HG03342 (cell line): ENCODE results near the gene PMPCA.

ENCODE experiments used
- ATAC-seq: cut with Tn5 transposase; IDR thresholded peaks from one replicate; pipeline ENCODE4 v1.9.1; 2021; ENCODE audit warnings: mild to moderate bottlenecking, moderate library complexity; ENCODE audit not compliant: unreplicated experiment

Gene PMPCA

DNA sequence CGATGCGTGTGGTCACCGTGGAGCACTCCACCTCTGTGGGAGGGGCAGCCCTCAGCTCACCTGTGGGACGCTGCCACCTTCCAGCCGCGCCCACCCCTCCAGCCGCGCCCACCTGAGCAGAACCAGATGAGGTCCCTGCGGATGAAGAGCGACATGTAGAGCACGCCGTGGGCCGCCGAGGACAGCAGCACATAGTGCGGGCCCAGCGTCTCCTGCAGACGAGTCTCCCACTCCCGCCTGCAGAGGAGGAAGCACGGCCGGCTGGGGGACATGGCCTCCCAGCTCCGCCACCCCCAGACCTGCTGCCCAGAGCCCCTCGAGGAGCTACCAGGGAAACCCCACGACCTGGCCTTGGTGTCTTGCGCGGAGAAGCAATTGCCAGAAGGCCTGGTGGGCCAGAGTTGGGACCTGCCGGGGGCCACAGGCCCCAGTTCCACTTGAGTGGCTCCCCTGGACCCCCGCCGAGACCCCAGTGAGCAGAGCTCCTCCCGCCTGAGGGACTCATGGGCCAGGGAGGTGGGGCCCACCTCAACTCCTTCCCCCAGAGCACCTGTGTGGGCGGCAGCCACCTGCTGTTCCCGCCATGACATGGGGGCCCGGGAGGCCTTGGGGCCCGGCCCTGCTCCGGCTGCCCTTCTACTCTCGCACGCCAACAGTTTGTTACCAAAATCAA, 22.7 kb downstream of the PMPCA start:
- ATAC-seq = no peak

DNA sequence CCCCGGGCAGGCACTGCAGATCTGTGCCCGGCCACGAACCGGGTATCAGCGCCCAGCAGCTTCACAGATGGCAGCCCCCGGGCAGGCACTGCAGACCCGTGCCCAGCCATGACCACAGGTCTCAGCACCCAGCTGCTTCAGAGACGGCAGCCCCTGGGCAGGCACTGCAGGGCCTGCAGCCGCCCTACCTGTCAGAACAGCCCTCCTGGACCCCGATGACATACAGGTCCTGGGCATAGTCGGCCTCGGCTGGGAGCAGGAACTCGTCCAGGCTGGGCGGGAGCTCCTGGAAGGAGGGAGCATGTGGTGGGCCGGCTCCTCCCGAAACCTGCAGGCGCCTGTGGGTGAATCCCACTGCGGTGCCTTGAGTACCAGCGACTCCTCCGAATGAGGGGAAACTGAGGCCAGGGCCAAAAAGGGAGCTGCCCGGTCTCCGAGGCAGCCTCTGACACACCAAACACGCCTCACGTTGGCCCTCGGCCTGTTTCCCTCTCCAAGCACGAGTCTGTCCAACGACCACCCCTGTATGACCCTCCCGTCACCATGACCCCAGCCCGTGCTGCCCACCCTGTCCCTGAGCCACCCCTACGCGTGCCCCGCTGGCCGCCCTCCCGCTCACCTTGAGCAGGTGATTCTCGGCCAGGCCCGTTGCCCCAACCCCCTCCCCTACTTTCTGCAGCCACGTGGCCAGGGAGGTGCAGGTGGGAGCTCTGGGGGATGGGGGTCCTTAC, 23.6 kb downstream of the PMPCA start:
- ATAC-seq = no peak

DNA sequence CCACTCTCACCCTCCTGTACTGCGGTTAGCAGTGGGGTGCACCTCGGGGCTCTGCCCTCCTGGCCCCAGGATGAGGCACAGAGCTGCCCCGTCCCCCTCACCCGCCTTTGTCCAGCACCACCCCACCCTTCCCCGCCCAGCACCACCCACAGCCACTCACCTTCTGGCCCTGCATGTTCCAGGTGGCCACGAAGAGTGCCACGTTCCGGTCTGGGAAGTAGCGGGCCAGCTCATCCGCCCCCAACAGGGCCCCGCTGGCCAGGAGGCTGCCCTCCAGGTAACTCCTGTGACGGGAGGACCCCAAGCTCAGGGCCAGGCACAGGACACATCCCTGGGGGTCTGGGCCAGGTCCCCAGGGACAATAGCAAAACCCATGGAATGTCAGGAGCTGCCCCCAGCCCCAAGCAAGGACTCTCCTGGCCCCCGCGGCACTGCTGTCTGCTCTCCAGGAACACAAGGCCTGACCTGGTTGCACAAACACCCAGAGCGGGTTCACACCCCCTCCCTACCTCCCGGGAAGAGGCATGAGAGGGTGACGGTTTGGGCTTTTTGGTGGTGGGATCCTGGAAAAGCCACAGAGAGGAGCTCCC, 24.2 kb downstream of the PMPCA start:
- ATAC-seq = no peak

DNA sequence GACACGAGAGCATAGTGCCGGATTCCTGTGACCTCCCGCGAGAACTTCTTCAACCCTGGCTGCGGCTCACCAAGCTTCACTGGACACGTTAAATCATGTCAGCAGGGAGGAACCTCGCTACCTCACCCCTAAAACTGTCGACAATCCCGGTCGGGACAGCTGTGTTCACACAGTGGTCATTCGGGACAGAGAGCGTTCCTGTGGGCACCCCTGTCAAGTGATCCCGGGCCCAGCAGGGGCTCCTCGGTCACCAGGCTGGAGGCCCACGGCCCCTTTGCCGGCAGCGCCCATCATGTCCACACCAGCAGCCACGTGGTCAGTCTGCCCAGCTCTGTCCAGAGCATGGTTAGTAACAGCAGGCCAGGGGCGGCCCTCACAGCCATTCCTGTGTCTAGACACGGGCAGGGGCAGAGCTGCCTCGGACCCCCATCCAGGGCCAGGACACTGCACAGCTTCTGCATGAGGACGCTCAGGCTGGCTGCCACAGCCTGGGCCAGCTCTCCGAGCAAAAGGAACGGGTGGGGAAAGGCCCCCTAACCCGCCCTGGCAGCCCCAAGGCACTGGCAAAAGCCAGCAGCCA, 25.7 kb downstream of the PMPCA start:
- ATAC-seq = no peak

DNA sequence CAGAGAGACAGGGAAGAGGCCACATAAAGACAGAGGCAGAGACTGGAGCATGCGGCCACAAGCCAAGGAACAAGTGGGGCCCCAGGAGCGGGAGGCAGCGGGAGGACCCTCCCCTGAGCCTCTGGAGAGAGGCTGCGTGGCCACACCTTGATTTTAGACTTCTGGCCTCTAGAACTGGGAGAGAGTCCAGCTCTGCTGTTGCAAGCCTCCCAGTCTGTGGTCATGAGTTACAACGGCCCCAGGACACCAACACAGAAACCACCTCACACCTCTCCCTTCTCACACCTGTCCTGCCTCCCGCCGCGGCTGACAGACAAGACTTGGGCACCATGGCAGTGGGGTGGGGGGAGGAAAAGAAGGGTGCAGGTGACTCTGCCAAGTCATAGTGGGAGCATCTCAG, 27.0 kb downstream of the PMPCA start:
- ATAC-seq = no peak

DNA sequence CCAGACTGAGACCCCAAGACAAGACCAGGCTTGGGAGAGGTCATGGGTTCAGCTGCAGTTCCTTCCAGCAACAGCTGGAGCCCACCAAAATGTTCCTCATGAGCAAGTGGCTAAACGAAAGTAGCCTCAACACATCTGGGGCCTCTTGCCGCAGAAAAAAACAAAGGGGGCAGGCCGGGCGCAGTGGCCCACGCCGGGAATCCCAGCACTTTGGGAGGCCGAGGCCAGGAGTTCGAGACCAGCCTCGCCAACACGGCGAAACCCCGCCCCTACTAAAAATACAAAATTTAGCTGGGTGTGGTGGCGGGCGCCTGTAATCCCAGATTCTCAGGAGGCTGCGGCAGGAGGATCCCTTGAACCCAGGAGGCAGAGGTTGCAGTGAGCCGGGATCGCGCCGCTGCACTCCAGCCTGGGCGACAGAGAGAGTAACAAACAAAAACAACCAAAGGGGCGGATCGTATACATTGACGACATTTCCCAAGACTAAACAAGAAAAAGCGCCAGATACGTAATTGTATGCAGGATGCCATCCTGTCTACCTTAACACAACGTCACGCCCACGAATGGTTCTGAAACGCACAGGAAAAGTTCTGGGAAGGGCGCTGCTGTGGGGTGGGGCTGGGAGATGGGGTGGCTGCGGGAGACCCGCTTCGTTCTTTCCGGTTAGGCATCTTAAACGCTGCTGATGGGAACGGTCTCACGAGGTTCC, 27.5 kb downstream of the PMPCA start:
- ATAC-seq = no peak

DNA sequence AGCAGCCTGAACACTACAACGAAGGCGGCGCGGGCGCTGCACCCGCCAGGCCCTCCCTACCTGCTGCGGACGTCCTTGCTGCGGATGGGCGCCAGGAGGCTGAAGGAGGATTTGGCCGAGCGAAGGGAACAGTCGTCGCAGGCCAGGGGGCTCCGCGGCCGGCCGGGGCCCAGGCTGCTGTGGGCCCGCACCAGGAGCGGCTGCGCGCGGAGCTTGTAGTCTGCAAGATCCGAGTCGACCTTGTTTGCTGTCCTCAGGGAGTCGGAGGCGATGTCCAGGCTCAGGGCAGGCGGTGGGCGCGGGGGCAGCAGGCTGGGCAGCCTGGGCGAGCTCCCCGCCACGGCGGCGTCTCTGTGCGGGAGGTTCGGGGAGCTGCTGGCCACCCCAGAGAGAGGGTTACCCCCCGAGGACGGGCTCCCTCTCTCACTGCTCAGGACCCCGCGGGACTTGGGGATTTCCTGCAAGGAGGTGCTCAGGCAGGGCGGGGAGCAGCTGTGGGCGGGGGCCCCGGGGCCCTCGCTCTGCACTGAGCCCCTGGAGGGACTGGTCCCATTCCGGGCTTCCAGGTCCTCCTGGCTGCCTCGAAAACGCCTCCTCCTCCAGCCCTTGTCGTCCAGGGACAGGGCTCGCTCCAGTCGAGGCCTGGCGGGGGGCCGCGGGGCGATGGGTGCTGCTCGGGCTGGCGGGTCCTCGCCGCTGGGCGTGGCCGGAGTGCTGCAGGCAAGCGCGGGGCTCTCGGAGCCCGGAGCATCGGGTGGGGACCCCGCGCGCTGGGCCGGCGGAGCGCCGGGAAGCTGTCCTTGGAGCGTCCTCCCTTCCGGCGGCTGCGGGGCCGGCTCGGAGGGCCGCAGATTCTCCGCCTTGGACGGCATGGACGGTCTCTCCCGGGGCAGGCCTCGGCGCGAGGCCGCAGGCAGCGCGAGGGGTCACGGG, 28.4 kb downstream of the PMPCA start:
- peak; percentile 39 for ATAC-seq

DNA sequence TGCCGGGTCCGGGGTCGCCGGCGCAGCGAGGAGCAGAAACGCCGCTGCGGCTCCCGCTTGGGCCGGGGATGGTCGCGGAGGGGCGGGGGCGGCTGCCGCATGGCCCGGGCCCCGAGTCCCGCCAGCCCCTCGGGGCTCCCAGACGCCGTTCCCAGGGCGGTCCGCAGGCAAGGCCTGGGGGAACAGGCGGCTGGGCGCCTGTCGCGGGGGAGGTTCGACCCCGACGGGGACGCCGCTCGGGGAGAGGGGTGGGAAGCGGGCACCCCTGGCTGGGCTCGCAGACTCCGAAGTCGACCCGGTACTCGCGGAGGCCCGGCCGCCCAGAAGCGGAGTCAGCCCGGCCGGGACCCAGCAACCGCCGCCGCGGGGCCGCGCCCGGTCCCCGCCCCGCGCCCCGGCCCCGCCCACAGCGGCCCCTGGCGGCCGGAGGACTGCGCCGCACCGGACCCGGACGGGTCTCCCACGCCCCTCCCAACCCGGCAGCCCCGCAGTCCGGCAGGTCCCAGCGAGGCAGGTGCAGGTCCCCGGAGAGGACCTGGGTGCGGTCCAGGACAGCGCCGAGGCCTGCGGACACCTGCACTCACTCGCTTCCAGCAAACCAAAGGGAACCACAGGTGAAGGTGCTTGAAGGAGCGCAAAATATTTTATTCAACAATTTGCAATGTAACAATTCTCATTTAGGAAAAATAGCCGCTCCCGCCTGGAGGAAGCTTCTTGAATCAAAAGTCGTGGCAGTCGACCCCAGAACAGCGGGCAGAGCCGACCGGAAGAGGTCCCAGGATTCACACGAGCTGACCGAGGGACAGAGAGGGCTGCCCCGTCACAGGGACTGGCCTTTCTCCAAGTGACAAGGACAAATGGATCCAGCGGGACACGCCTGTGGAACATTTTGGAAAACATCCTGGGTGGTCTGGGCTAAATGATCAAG, 29.3 kb downstream of the PMPCA start, which contains the start of gene INPP5E:
TSS of gene INPP5E (minus strand) at position 365 of the 928 bp plus-strand sequence. CDS start 426 bp downstream, outside the sequence.
- ATAC-seq = peak; percentile 61

DNA sequence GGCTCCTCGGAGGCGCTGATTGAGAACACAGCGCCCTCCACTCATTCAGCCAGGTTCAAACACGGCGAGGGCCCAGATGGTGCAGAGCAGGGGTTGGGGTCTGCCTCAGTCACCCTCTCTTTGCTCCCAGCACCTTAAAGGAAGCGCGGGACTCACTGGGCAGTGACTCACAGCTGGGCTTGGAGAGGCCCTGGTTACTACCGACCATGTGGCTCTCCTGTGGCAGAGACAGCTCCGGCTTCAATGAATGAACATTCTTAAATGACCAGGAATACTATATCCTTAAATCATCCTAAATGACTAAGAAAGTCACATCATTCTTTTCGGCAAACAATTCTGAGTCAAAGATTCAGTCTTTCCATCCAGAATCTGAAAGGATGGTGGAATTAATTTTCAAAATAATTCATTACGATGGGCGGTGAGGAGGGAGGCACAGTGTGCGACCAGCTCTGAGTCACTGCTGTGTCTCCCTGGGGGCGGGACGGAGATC, 30.8 kb downstream of the PMPCA start:
- ATAC-seq = no peak

DNA sequence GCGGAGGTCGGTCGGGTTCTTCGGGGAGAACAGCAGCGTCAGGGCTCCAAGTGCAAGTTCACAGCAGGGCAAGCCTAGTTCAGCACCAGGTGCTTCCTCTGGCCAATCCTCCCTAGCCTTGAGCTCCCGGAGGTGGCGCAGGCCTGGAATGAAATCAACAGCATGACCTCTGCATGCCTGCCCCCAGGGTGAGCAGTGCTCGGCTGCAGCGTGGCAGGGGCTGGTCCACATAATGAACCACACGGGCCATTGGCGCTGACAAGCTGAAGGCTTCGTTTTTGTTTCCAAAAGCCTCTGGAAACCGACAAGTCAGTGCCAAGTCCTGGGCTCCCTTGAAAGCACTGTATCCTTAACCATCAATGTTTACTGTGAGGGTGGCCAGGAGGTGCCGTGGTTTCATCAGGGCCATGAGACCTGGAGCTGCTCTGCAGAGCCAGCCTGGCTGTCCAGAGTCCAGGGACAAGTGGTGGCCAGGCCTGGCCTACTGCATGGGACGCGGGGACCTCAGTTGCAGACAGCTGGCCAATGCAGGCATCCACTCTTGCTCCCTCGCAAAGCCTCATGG, 31.3 kb downstream of the PMPCA start:
- no peak for ATAC-seq

DNA sequence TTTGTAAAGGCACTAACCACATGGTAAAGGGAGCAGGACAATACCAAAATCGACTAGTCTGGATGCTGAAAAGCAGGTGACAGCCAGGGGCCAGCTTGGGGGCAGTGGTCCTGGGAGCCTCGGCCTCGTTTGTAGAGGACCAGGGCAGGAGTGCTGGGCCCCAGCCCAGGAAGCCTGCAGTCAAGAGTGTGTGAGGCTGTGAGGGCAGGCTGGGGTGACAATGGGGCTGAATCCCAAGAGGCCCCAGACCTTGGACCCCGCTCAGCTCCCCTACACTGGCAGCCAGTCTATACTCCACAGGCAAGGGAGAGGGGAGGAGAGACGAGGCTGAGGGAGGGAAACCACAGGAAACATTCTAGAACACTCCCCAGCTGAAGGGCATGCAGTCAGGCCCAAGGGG, 31.8 kb downstream of the PMPCA start:
- ATAC-seq = no peak

DNA sequence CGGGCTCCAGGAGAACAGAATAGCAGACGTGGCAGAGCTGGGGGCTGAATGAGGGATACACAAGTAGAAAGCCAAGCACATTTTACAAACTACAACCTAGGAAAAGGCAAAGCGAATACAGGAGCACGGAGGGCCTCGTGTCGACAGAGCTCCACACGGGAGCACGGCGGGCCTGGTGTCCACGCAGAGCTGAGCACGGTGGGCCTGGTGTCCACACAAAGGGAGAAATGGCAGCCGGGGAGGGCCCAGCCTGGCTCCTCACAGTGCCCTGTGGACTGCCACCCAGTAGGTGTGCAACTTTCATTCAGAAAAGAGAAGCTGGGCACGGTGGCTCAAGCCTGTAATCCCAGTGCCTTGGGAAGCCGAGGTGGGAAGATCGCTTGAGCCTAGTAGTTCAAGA, 32.6 kb downstream of the PMPCA start:
- no peak for ATAC-seq

DNA sequence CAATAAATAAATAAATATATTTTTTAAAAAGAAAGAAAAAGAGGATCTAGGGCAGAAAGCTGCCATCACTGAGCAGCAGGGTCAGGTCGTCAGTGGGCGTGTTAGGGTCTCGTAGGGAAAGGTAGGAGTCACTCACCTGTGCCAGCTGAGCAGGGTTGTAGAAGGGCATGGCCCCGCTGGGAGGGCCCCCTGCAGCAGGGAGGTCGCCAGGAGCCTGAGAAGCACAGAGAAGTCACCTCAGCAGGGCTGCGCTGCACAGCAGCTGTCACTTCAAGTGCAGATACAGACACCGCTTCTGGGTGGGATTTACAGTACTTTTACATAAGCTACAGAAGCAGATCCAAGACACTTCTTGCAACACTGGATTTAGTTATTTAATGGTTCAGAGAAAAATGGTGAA, 33.2 kb downstream of the PMPCA start:
- no peak for ATAC-seq

DNA sequence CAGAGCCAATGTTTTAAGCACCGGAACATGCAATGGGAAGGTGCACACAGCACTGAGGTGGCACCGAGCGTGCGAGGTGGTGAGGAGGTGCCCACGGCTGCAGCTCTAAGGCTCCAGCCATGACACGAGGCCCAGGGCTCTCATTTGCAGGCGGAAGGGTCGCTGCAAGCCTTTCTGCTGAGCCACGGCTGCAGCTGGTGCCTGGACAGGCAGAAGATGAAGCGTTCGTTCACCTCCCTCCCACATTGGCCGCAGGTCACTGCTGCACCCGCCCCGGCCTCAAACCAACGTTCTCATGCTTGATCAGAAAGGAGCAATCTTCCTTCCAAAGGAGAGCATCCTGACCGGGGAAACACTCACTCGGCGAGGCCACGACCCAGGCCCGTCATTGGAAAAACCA, 33.6 kb downstream of the PMPCA start:
- no peak for ATAC-seq

DNA sequence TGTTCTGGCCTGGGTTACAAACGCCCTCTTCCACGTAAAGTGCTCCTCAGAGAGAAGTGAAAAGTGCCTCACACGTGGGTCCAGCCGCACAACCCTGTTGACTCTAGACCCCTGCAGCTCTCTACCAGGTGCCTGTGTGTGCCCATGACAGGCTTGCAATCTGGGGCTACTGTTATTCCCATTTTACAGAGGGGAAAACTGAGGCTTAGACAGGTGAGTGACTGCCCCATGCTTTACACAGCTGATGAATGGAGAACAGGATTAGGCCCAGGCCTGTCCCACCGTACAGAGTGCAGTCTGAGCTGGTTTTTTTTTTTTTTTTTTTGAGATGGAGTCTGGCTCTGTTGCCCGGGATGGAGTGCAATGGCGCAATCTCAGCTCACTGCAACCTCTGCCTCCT, 35.3 kb downstream of the PMPCA start:
- no peak for ATAC-seq

DNA sequence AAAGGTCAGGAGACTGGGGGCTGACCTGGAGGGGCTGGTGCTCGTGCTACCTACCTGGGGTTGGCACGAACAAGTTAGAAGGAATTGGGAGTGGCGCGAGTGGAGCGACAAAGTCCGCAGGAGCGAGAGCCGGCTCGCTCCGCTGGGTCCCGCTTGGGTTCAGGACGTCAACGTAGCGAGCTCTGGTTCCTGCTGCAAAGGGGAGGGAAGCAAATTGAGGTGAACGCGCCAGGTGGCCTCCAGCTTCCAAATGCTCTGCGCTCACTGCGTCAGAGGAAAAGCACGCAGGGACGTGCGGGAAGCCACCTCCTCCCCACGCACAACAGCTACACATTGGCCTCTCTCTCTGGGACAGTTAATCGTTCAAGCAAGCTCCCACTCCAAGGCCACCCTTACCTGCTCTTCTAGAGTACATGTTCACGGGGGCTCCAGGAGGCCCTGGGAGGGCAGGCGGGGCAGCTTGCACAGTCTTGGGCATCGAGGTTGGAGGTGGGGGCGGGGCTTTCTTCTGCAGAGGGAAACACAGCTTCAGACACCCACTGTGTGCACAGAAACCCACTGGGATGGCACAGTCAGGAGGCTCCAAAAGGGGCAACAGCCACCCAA, 36.8 kb downstream of the PMPCA start:
- no peak for ATAC-seq

DNA sequence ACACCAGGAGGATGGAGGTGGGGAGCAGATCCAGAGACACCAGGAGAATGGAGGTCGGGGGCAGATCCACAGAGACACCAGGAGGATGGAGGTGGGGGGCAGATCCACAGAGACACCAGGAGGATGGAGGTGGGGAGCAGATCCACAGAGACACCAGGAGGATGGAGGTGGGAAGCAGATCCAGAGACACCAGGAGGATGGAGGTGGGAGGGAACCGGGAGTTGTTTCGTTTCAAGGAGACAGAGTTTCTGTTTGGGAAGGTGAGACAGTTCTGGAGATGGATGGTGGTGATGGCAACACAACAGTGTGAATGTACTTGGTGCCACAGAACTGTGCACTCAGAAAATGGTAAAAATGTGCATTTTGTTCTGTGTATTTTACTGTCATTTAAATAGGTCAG, 38.2 kb downstream of the PMPCA start:
- ATAC-seq = no peak

DNA sequence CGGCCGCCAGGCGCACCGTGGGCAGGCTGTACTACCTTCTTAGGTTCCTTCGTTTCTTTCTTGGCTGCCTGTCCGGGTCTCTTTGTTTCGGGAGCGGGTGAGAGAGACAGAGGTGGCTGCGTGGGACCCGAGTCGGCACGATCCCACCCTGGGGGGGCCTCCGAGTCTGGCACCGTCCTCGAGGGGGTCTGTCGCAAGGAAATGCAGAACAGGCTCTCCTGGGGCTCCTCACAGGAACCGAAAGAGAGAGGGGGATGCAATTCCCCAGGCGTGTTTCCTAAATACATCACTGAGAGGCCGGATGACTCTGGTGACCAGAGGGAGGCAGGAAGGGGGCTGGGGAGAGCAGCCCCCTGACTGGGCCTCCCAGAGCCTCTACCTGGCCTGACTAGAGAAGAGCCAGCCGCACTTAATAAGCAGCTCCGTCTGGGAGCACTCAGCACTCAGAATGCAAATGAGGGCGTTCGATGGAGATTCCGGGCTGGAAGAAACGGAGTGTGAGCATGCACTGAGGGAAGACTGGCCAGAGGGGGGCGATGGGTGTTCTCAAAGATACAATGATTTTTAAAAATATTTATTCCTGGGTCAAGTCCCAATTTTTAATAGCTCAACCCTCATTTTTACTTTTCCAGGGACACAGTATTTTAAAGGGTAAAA, 40.9 kb downstream of the PMPCA start:
- no peak for ATAC-seq
